D721Med (cell line): ENCODE results near the gene CHRNA10.

Source experiments
- DNase-seq: peaks from one replicate; pipeline ENCODE4 v3.0.0; 2011; ENCODE audit warnings: low spot score; ENCODE audit not compliant: insufficient read length
- FAIRE-seq: peaks from 2 replicates; lab custom pipeline; 2011; peaks lifted over from hg19 to GRCh38; lab: Jason Lieb, UNC
- CTCF ChIP-seq: IDR thresholded peaks from 2 replicates; pipeline ENCODE4 v1.5.1; 2012; ENCODE audit warnings: mild to moderate bottlenecking, control low read depth; ENCODE audit not compliant: insufficient read depth; ENCODE audit errors: missing control alignments

The CHRNA10 gene

GRCh38 chr11:3671334-3672254, at the start of gene CHRNA10:
Gene CHRNA10, minus strand, starts transcription at chr11:3671384. Its CDS starts 72 bp downstream, at chr11:3671312.
- no peak for FAIRE-seq
- DNase-seq: no peak
- no peak for TF ChIP-seq CTCF

- TF ChIP-seq CTCF: no peak
- DNase-seq (no peak), FAIRE-seq (no peak)
Measured at GRCh38 chr11:3712274-3712673, 41.1 kb upstream of the CHRNA10 start.

GRCh38 chr11:3710485-3711259, 39.5 kb upstream of the CHRNA10 start:
- no peak for TF ChIP-seq CTCF
- FAIRE-seq (no peak), DNase-seq (no peak)

- no peak for TF ChIP-seq CTCF
- FAIRE-seq: no peak
- no peak for DNase-seq
Measured at GRCh38 chr11:3709977-3710376, 38.8 kb upstream of the CHRNA10 start.

- FAIRE-seq: no peak
- TF ChIP-seq CTCF: no peak
- no peak for DNase-seq
Measured at GRCh38 chr11:3707176-3707575, 36.0 kb upstream of the CHRNA10 start.

- no peak for FAIRE-seq
- TF ChIP-seq CTCF: no peak
- DNase-seq: no peak
Measured at GRCh38 chr11:3703383-3703782, 32.2 kb upstream of the CHRNA10 start.

- DNase-seq (no peak), FAIRE-seq (no peak)
- no peak for TF ChIP-seq CTCF
Measured at GRCh38 chr11:3700910-3701309, 29.7 kb upstream of the CHRNA10 start.
